Neural cell (in vitro differentiated cells): Measurements from ENCODE around the gene ARMC2. TPM values are rescaled to one million over a fixed set of nuclear protein-coding genes. Genes with fewer than 3 reads are reported as not detected.

ENCODE experiments used
- H2AFZ ChIP-seq: fragments of 200-600, 300-800 bp; sonication (generic), shearing (Covaris generic); 2 replicates; pipeline ENCODE4 v1.6.0; 2014; ENCODE audit warnings: low read depth, mild to moderate bottlenecking, antibody characterized with exemption, low read length, moderate library complexity
- H3F3A ChIP-seq: fragments of 200-600 bp; shearing (Covaris generic); 2 replicates; pipeline ENCODE4 v1.6.1; 2016; ENCODE audit warnings: mild to moderate bottlenecking, moderate library complexity, mixed read lengths, antibody characterized with exemption, low read length; ENCODE audit not compliant: insufficient read depth, poor library complexity, severe bottlenecking
- H3K27ac ChIP-seq: fragments of 200-600, 300-800 bp; sonication (generic), shearing (Covaris generic); 2 replicates; pipeline ENCODE4 v1.5.1; 2014; ENCODE audit warnings: mild to moderate bottlenecking, low read length, moderate library complexity
- H3K27me3 ChIP-seq: fragments of 300-800, 200-600 bp; sonication (generic), shearing (Covaris generic); 2 replicates; pipeline ENCODE4 v1.6.0; 2014; ENCODE audit warnings: mild to moderate bottlenecking, low read depth, low read length, moderate library complexity; ENCODE audit not compliant: insufficient read depth
- H3K36me3 ChIP-seq: fragments of 300-800, 200-600 bp; sonication (generic), shearing (Covaris generic); 2 replicates; pipeline ENCODE4 v1.5.1; 2014; ENCODE audit warnings: mild to moderate bottlenecking, antibody characterized with exemption, low read length, moderate library complexity; ENCODE audit not compliant: insufficient read depth
- H3K4me2 ChIP-seq: fragments of 300-800, 200-600 bp; sonication (generic), shearing (Covaris generic); 2 replicates; pipeline ENCODE4 v1.6.0; 2014; ENCODE audit warnings: mild to moderate bottlenecking, low read length
- H3K4me3 ChIP-seq: fragments of 300-800, 200-600 bp; sonication (generic), shearing (Covaris generic); 2 replicates; pipeline ENCODE4 v1.5.1; 2014; ENCODE audit warnings: mild to moderate bottlenecking, low read length, moderate library complexity
- H3K79me2 ChIP-seq: fragments of 200-600 bp; shearing (Covaris generic); replicated peaks from 2 replicates; pipeline ENCODE4 v1.6.0; 2014; ENCODE audit warnings: mild to moderate bottlenecking, low read length, moderate library complexity; ENCODE audit not compliant: insufficient read depth
- H3K9ac ChIP-seq: fragments of 300-800, 200-600 bp; sonication (generic), shearing (Covaris generic); 2 replicates; pipeline ENCODE4 v1.6.1; 2016; ENCODE audit warnings: mild to moderate bottlenecking, low read length, mixed read lengths
- H3K9me2 ChIP-seq: fragments of 200-600 bp; shearing (Covaris generic); 2 replicates; pipeline ENCODE4 v1.6.1; 2016; ENCODE audit warnings: mild to moderate bottlenecking, low read length, mixed read lengths; ENCODE audit not compliant: insufficient read depth
- H3K9me3 ChIP-seq: fragments of 200-600, 300-800 bp; sonication (generic), shearing (Covaris generic); 2 replicates; pipeline ENCODE4 v1.6.1; 2016; ENCODE audit warnings: mild to moderate bottlenecking, mixed run types, low read length, moderate library complexity, mixed read lengths
- H4K20me1 ChIP-seq: fragments of 200-600 bp; shearing (Covaris generic); 2 replicates; pipeline ENCODE4 v1.6.1; 2016; ENCODE audit warnings: mild to moderate bottlenecking, mixed run types; ENCODE audit not compliant: insufficient read depth
- CTCF ChIP-seq: fragments of 450-650 bp; IDR thresholded peaks from 2 replicates; pipeline ENCODE4 v1.5.1; 2014; ENCODE audit warnings: antibody characterized with exemption, mild to moderate bottlenecking, moderate library complexity; ENCODE audit not compliant: poor library complexity, severe bottlenecking
- EP300 ChIP-seq: fragments of 450-650 bp; conservative IDR thresholded peaks from 2 replicates; pipeline ENCODE4 v1.6.1; 2014; ENCODE audit warnings: antibody characterized with exemption, mild to moderate bottlenecking, moderate library complexity; ENCODE audit not compliant: poor library complexity, severe bottlenecking
- EZH2 ChIP-seq: fragments of 200-600, 300-800 bp; shearing (Covaris generic), sonication (generic); IDR thresholded peaks from 2 replicates; pipeline ENCODE4 v1.6.1; 2014; ENCODE audit warnings: antibody characterized with exemption, low read length, borderline replicate concordance, mild to moderate bottlenecking; ENCODE audit not compliant: insufficient read depth, poor library complexity, severe bottlenecking
- MXI1 ChIP-seq: fragments of 450-650 bp; conservative IDR thresholded peaks from 2 replicates; pipeline ENCODE4 v1.6.1; 2014; ENCODE audit warnings: antibody characterized with exemption, mild to moderate bottlenecking; ENCODE audit not compliant: poor library complexity, severe bottlenecking
- POLR2AphosphoS5 ChIP-seq: IDR thresholded peaks from 2 replicates; pipeline ENCODE4 v1.6.1; 2012
- RAD21 ChIP-seq: fragments of 450-650 bp; conservative IDR thresholded peaks from 2 replicates; pipeline ENCODE4 v1.6.1; 2014; ENCODE audit warnings: antibody characterized with exemption, mild to moderate bottlenecking, moderate library complexity
- REST ChIP-seq: IDR thresholded peaks from 2 replicates; pipeline ENCODE4 v1.6.1; 2012; ENCODE audit warnings: borderline replicate concordance
- SMC3 ChIP-seq: fragments of 450-650 bp; conservative IDR thresholded peaks from 2 replicates; pipeline ENCODE4 v1.6.1; 2014; ENCODE audit warnings: antibody characterized with exemption, mild to moderate bottlenecking, moderate library complexity; ENCODE audit not compliant: poor library complexity
- TAF1 ChIP-seq: IDR thresholded peaks from 2 replicates; pipeline ENCODE4 v1.6.1; 2012; ENCODE audit warnings: low read depth
- polyA plus RNA-seq: library from polyadenylated mRNA; depleted of rRNA; stranded (reverse); fragments of >200 nt; gene quantifications from 2 replicates; pipeline ENCODE4 v1.2.3, GENCODE V29; 2014

The ARMC2 gene
- polyA plus RNA-seq, 1 donor from 2014 or later: 18.6 TPM

GRCh38 chr6:108937170-108937569 is 88.9 kb downstream of the ARMC2 start:
- Histone ChIP-seq H3K27me3 (no peaks in the 10 kb centered on the region), H3K36me3 (no peaks in the 10 kb centered on the region), H4K20me1 (no peaks in the 10 kb centered on the region), H3F3A (no peaks in the 10 kb centered on the region), H3K27ac (no peak overlapping the region), H3K4me2 (no peak overlapping the region), H3K9me3 (no peaks in the 10 kb centered on the region), H3K9me2 (no peaks in the 10 kb centered on the region), H3K4me3 (no peak overlapping the region), H3K79me2 (no peaks in the 10 kb centered on the region), H3K9ac (no peak overlapping the region), H2AFZ (no peak overlapping the region)
- TF ChIP-seq EZH2: no peak
- TF ChIP-seq CTCF: no peak
- no peak for TF ChIP-seq SMC3
- TF ChIP-seq REST: no peak

- Histone ChIP-seq H4K20me1 (no peaks in the 10 kb centered on the region), H3K9ac (no peak overlapping the region), H3K79me2 (no peaks in the 10 kb centered on the region), H3K4me3 (no peak overlapping the region), H3F3A (no peaks in the 10 kb centered on the region), H3K27ac (no peak overlapping the region), H3K4me2 (no peak overlapping the region), H3K9me3 (no peaks in the 10 kb centered on the region), H3K36me3 (no peaks in the 10 kb centered on the region), H2AFZ (no peak overlapping the region), H3K27me3 (no peaks in the 10 kb centered on the region), H3K9me2 (no peaks in the 10 kb centered on the region)
- TF ChIP-seq SMC3 (no peak), REST (no peak), RAD21 (no peak), TAF1 (no peak), POLR2AphosphoS5 (no peak), MXI1 (no peak), CTCF (no peak), EP300 (no peak), EZH2 (no peak)
Measured at GRCh38 chr6:108940741-108941140, 92.5 kb downstream of the ARMC2 start.
